Putamen (tissue), 1 donor: ENCODE measurements around the gene ATP8A1.
"Not testable (repeated sequence)": the region's sequence is repeated elsewhere in the genome, so short reads cannot be mapped to it uniquely, and the experiment has no call there.

Experiments used
- DNase-seq: peaks from one replicate; pipeline ENCODE4 v3.0.0-alpha.2; 2016; ENCODE audit warnings: low spot score

The ATP8A1 gene

DNA sequence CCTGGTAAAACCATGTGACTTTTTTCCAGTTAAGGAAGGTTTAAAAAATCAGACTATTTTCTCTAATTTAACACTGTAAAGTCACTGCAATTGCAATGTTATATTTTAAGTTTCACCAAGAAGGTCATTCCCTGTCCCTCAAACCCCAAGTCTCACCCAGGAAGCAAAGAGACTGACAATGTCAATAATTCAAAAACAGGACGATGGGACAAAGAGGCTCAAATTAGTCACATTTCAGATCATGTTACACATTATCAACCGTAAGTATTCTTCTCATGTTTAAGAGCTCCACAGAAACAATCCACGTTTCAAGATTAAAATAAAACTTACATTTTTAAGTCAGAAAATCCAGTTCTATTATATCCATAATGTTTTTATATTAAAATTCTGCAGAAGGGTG, 246.5 kb downstream of the ATP8A1 start:
- DNase-seq, result no peak

DNA sequence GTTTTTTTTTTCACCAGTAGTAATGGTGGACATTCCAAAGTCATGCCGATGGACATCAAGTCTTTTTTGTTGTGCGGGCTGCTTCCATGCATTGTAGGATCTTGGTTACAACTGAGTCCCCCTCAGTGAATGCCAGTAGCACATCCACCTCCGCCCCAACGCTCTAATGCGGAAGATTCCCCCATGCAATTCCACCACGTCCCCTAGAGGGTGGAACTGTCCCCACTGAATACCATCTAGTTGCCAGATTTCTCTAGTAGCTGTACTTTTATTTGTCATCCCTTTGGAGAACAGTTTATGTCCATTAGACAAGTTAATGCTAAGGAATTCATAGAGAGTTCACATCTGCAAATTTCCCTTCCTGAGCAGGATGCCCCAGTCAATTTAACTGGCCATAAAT, 252.9 kb downstream of the ATP8A1 start:
- DNase-seq, result no peak

DNA sequence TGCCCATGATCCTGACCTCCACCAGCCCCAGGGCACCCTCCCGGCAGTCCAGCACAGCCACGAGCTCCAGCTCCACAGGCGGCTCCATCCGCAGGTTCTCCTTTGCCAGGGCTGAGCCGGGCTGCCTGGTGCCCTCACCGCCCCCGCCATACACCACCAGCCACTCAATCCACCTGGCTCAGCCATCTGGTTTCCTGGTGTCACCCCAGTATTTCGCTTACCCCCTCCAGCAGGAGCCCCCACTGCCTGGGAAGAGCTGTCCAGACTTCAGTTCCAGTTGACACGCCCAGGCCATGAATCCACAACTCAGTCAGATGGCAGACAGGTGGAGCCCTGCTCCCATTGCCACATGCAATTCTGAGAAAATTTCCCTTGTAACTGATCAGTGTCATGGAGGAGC, 255.7 kb downstream of the ATP8A1 start:
- no peak for DNase-seq

DNA sequence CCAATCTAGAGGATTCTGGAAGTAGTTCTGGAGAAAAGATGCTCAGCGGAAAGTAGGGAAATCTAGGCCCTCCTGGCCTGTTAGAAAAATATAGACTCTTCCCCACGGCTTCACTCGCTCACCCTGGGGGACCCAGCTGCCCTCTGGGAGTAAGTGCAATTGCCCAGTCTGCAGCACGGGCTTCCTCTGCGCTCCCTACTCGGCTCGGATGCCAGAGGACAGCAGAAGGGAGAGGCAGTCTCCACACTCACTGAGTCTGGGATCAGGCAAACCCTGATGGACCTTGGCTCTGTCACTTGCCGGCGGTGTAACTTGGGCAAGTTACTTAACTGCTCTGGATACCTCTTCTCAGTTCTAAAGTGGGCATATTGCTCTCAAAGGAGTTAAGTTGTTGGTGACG, 257.5 kb downstream of the ATP8A1 start:
- no peak for DNase-seq

DNA sequence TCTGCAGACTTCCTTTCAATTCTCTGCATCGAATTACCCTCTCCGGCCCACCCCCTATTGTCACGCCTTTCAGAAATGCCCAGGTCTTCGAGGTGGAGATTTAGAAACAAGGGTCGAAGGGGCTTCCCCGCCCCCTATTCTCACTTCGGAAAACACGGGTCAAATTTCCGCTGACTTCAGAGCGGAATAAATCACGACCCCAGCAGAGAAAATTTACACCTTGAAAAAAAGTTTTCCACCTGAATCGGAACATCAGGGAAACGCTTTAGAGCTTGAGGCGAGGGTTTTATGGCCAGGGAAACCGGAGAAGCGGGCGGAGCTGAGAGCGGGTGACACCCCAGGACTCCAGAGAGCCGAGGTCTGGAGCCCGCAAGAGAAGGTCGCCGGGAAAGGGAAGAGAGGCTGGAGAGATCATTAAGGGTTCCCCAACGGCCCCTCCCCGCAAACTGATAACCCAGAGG, 258.0 kb downstream of the ATP8A1 start:
- DNase-seq, result no peak

DNA sequence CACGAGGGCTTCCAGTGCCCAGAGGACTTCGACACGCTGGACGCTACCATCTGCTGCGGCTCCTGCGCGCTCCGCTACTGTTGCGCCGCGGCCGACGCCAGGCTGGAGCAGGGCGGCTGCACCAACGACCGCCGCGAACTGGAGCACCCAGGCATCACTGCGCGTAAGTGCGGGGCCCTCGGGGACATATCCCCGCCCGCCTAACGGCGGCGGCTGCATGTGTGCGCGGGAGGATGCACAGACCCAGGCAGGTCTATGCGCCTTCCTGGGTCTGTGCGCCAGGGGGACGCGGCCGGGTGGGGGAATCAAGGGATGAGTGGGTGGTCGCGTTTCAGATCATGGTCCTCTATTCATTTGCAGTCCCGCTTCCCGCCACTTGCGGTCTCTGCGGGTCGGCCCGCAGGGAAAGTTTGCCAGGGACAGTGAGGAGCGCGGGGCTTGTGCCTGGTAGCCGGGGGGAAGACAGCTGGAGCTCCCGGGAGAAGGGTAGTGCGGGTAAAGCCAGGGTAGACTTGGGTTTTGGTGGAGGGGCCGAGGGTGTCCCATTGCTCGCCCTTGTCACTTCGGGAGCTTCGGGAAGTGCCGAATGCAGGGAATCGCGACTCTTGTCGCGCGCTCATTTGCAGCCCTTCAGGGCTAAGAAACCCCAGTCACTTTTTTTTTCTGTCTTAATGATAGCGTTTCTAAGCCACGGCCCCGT, 258.6 kb downstream of the ATP8A1 start:
- no peak for DNase-seq

DNA sequence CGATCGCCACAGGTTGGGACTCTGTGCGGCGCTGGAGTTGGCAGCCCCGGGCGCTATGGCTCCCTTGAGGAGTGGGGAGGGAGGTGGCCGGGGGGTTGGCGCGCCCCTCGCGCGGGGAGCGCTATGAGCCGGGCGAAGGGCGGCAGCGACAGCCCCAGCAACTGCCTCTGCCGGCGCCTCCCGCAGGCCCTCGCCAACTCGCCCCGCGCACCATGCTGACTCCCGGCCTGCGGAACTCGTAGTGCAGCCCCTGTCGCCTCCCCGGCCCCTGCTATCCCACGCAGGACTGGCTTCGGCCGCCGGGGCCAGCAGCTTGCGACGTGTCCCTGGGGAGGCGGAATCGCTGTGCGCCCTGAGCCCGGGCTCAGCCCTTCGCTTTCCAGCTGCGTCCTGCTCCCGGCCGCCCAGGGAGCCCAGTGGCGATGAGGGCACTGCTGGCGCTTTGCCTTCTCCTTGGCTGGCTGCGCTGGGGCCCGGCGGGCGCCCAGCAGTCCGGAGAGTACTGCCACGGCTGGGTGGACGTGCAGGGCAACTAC, 259.2 kb downstream of the ATP8A1 start:
- no peak for DNase-seq

DNA sequence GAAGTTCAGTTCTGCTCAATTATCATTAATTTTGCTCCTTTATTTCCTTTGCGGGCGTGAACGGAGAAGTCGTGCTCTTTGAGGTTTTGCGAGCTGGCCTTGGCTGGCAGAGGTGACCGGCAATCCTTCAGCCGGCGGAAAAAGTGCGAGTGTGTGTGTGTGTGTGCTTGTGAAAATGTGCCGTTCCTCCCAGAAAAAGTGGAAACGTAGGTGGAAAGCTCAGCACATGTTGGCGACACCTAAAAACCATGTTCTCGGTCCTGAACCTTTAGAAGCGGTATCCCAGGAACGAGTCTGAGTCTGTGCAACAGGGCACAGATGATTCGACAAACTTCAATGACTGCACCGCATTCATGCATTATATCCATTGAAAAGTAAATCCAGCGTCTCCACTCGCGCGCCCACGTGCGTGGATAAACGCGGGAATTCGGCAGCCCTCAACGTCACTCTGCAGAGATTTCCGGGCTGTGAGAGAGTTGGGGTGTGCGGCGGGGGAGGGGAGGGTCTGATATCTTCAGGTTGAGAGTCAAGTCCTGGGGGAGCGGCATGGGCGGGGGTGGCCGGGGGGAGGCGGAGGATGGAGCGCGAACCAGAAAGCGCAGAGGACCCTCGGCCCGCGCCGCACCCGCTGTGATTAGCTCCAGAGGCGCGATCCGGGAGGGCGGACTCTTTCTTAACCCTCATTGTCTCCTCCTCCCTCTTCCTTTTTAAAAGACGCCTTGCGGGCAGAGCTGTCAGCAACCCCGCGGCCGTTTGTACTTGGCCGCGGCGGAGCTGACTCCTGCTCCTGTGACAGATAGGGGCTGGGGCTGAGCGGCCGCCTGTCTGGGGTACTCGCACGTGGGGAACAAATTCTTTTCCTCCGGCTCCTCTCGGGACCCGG, 259.9 kb downstream of the ATP8A1 start, which contains the start of gene SHISA3:
SHISA3 (plus strand) TSS at position 737 of the 883 bp plus-strand sequence. CDS start 569 bp downstream, outside the sequence.
- no peak for DNase-seq

DNA sequence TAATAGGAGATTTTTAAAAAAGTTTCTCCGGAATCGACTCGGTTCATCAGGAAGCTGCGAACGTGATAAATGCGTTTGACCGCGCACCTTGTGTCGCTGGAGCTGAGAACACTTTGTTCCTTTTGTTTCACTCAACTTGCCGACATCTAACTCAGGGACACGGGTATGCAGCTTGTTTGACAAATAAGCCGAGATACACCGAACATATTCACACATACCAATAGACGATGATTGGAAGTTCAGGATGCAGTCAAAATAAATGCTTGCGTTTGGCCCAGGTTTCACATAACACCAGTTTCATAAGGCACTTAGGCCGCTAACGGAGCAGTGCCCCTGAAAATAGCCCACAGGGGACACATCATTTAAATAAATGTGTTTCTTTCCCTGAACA, 260.5 kb downstream of the ATP8A1 start:
- DNase-seq, result no peak

DNA sequence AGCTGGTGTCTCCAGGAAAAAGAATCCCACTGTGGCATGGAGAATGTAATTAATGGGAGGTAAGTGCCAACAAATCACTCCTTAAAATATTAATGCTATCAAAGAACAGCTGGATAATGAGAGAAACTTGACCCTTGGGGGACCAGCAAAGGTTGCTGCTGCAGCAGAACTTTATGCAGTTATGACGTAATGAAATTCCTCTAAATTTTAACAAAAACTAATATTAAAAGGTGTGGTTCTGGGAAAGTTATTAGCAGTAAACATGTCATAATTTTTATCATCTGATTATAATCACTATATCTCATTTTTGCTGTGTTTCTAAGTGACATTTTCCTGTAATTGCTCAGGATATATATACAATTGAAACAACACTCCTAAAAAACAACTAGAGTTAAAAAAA, 261.3 kb downstream of the ATP8A1 start:
- DNase-seq, result no peak

DNA sequence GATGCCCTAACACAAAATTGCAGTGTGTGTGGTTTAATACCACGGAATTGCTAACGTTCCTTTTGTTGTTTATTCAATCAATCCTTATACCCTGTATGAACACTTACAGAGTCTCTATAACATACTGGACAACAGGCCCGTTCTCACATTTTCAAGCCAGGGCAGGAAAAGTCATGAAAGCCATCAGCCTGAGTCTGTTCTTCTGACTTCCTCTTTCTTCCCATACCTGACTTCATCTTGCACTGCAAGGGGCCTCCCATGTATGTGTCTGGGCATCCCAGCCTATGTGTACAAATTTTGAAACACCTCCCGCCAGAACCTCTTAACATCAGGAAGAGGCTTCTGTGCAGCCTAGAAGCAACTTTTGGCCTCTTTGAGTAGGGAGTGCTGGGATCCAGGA, 264.5 kb downstream of the ATP8A1 start:
- no peak for DNase-seq

DNA sequence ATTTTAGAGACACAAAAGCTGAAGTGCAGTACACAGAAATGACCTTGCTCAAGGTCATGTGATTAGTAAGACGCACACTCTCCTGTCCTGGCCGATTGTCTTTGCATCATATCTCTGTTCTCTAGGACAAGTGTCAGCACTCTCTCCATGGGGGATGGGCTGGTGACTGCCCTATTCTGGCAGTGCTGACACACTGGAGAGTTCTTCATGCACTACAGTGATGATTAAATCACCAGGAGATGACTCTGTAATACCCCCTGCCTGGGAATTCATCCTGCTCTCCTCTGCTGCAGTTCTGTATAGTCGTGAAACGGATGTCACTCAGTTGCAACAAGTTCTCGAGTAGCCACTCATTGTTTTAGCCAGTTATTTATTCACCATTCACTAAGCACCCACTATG, 264.9 kb downstream of the ATP8A1 start:
- DNase-seq, result no peak

DNA sequence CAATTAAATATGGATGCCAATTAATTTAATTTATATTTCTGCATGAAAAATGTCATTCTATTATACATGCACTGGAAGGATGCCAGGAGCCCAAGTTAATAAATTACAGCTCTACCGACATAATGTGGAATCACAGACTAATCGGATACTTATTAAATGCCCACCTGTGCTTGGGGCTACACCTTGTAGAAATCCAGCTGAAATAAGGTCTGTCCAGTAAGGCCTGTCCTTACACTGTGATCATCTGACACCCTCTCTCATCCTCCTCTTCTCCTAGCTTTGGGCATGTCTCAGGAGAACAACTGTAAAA, 265.6 kb downstream of the ATP8A1 start:
- no peak for DNase-seq

DNA sequence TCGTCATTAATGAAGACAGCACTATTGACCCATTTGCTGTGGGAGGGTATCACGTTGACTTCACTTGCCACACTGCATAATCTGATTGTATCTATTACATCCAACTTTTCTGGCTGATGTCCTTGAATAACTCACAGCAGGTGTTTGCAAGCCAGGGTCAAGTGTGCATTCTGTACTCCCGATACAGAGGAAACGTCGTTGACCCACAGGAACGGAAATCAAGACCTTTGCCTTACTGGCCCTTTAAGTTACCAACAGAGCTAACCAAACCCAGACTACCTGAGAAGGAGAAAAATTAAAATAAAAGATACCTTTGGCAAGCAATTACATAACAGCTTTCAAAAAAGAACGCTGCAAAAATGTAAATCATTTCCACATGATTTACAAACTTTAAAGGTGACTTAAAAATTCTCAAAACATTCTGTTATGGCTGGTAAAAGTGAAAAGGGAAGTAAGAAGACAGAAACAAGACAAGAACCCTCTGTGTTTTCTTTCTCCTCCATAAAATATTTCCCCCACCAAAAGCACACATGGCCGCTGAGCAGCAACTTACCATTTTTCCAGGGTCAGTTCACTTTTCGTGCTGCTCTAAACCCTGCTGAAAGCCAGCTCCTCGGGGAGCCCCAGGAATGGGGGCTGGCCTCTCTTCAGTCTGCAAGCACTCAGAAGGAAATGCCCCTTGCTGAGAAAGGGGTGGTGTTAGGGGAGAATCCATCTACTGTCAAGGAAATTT, 266.1 kb downstream of the ATP8A1 start:
- DNase-seq, result no peak

DNA sequence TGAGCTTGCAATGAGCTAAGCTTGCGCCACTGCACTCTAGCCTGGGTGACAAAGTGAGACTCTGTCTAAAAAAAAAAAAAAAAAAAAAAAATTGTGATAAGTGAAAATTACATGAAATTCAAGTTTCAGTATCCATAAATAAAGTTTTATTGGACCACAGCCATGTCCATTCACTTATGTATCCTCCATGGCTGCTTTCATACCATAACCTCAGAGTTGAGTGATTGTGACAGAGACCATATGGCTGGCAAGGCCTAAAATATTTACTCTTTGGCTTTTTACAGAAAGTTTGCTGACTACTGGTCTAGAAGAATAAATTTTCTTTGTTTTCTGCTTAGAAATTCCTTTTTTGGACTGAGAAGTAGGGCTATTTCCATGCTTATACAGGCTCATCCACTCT, 271.4 kb downstream of the ATP8A1 start:
- no peak for DNase-seq

DNA sequence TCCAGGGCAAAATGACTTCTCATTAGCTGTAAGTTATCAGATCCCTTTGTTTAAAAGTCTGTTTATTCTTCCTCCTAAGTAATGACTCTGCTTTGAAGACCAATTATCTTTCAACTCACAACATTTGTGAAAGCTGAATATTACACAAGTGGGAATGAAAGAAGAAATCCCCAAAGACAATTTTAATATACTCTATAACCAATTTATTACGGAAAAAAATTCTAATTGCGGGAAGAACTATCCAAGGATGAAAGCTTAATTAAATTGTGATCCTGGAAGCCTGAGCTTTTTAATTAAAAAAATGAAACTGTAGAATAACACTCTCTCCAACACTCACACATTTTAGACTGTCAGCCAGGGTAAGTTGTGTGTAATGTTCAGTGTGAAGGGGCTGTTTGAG, 275.2 kb downstream of the ATP8A1 start:
- DNase-seq, result no peak

DNA sequence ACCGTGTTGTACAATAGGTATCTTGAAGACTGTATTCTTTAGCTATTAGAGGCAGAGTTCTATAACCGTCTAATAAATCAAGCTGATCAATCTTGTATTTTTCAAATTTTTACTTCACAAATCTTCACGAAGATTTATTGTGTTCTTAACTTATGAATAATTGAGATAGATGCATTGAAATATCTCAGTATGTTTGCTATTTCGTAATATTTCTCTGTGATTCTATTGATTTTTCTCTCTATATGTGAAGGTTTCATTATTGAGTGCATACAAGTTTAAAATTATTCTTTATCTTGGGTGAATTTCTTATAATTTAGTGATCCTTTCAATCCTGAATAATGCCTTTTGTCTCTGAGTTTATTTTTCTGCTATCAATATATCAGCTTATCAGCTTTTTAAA, 279.4 kb downstream of the ATP8A1 start:
- DNase-seq, result no peak

DNA sequence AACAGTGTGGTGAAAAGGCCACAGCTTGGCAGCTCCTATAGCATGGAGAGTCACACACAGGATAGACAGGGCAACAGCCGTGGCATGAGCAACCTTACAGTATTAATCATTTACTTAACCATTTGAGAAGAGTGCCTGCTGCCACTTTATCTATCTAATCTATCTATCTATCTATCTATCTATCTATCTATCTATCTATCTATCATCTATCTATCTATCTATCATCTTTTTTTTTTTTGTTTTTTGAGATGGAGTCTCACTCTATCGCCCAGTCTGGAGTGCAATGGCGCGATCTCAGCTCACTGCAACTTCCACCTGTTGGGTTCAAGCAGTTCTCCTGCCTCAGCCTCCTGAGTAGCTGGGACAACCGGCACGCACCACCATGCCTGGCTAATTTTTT, 284.6 kb downstream of the ATP8A1 start:
- not testable (repeated sequence) for DNase-seq

DNA sequence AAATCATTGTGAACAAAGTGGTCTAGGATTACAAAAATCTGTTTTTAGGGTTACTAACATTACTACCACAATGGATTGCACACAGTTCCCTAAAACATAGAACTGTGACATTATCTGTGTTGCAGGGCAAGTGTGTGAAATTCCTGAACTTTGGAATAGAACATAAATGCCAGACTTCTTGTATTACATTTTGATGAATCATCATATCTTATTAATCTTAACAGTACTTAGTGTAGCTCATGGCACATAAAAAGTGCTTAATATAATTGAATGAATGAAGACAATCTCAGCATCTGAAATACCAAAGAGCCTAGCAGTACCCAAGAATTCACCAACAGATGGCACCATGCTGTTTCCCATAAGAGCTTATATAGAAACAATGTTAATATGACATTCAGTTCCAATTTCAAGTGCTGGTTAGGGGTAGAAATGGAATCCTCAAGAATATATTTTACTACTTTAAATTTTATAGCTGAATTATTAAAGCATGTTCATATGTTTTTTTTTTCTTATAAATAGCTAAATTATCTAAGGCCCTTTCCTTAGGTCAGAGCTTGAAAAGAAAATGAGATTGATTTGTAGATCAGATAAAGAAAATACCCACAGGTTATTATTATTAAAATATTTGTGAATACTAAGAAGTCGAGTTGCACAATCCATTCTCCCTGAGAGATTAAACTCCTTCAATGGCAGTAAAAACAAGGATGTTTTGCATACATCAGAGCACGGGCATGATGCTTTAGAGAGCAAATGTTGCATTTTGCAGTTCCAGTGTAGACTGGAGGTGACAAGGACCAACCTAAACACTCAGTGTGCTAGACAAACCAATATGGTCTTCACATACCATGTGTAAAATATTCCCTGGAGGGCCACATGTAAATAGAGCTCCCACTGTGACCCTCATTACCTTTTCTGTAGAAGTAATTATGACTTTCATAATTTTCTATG, 285.3 kb downstream of the ATP8A1 start:
- DNase-seq, result peak; percentile 44

DNA sequence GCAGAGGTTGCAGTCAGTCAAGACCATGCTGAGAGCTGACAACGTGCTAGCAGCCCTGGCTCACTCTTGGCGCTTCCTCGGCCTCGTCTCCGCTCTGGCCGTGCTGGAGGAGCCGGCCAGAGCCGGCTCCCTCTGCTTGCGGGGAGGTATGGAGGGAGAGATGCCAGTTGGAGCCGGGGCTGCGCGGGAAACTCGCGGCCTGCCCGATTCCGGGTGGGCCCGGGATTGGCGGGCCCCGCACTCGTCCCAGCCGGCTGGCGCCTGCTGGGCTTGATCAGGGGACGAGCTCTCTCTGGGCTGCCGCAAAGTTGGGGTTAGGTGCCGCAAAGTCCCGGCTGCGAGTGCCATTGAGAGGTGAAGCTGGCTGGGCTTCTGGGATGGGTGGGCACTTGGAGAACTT, 287.4 kb downstream of the ATP8A1 start:
- no peak for DNase-seq

DNA sequence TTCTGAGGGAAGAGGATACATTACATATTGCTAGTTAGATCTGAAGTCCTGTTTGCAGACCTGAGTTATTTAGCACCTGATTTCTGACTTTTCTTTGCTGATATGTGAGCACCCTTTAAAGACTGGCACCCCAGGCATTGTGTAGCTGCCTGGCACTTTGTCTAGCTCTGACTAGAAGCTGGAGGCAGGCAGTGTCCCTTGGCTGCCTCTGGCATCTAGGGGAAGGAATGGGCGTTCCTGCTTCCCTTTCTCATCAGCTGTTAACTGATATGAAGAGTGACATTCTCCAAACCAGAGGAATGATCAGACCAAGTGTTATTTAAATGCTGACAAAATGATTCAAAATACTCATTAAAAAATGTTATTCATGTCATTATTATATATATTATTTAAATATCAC, 289.9 kb downstream of the ATP8A1 start:
- DNase-seq, result no peak
